ENCODE data around the gene SLC2A8. TPM values are rescaled to one million over a fixed set of nuclear protein-coding genes. Genes with fewer than 3 reads are reported as not detected.

The SLC2A8 gene
- total RNA-seq (2022; extraction: Qiagen RNA extraction; ENCODE audit: low read depth): 9.6 to 16.7 TPM (median 15.0 TPM) in 5 replicates

GRCh38 chr9:127396808-127397645 lies at the start of gene SLC2A8:
Gene SLC2A8, plus strand, starts transcription at chr9:127397169. Its CDS starts 62 bp downstream, at chr9:127397231.

GRCh38 chr9:127423934-127424675 lies 27.1 kb downstream of the SLC2A8 start, which contains the start of gene ZNF79:
Gene ZNF79, plus strand, starts transcription at chr9:127424382. Its CDS starts 406 bp downstream, at chr9:127424788.

GRCh38 chr9:127450830-127451607 lies 54.0 kb downstream of the SLC2A8 start, which contains the start of the genes LRSAM1 and RPL12:
Gene LRSAM1, plus strand, starts transcription at chr9:127451510. Its CDS starts 3,018 bp downstream, at chr9:127454528.
Gene RPL12, minus strand, starts transcription at chr9:127451406. Its CDS starts 89 bp downstream, at chr9:127451317.

Other genes starting within 250 kb of the SLC2A8 start
- gene GARNL3, start 132.4 kb upstream of the SLC2A8 start, total RNA-seq (2022; extraction: Qiagen RNA extraction; ENCODE audit: low read depth): 1.5 to 3.7 TPM (median 2.9 TPM) in 5 replicates
- gene ZNF79, start 27.2 kb downstream of the SLC2A8 start, total RNA-seq (2022; extraction: Qiagen RNA extraction; ENCODE audit: low read depth): 5.5 to 6.7 TPM (median 6.2 TPM) in 5 replicates
- 2,688 to 3,016 TPM (median 2,751 TPM) in 5 replicates for gene RPL12, start 54.2 kb downstream of the SLC2A8 start, total RNA-seq (2022; extraction: Qiagen RNA extraction; ENCODE audit: low read depth)
- gene LRSAM1, start 54.3 kb downstream of the SLC2A8 start, total RNA-seq (2022; extraction: Qiagen RNA extraction; ENCODE audit: low read depth): 8.9 to 11.7 TPM (median 10.4 TPM) in 5 replicates
- 12.9 to 17.7 TPM (median 16.8 TPM) in 5 replicates for gene STXBP1, start 215.1 kb downstream of the SLC2A8 start, total RNA-seq (2022; extraction: Qiagen RNA extraction; ENCODE audit: low read depth)

Measured in A549 treated with GW870086 at 1 μM for 4 hours (cell line).